HG02973 (cell line): ENCODE results near the gene UTS2R.

Experiments
- ATAC-seq: cut with Tn5 transposase; IDR thresholded peaks from one replicate; pipeline ENCODE4 v1.9.1; 2021; ENCODE audit warnings: moderate library complexity; ENCODE audit not compliant: unreplicated experiment

The UTS2R gene

DNA sequence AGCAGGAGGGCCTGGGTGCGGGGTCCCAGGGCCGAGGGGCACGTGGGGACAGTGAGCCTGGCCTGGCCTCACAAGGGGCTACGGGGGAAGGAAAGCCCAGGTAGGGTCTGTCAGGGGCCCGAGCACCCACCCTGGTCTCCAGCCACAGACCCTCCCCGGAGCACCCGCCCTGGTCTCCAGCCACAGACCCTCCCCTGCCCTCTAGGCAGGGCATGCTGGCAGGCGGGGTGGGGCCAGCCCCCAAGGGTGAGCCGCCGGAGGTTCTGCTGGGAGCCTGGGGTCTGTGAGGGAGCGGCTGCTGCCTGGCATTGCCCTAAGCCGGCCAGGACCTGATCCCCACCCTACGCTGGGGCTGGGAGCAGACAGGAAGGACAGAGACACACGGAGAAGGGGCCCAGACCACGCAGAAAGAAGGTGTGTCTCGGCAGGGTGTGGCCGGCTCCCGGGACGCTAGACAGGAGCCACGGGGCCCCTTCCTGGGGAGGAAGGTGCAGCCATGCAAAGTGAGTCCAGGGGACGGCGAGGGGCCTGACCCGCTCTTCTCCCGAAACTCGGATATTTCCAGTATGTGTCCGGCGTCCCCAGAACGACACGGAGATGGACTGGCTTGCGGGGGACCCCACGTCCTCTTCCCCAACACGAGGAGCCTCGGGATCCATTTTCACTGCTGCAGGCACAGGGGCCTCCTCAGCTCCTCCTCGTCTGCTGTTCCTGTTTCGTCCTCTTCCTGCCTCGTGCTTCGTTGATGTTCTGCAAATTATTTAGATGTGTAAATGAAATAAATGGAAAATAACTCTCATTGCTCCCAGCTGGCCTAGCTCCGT is 15.5 kb downstream of the UTS2R start:
- no peak for ATAC-seq

DNA sequence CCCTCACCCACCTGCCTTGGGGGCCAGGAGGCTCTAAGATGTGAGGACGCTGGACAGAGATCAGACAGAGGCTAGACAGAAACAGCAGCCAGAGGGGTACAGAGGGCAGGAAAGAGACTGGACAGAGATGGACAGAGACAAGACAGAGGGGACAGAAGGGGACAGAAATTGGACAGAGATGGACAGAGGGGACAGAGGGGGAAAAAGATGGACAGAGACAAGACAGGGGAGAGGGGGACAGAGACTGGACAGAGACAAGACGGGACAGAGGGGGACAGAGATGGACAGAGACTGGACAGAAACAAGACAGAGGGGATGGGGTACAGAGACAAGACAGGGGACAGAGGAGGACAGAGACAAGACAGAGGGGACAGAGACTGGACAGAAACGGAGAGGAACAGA is 16.1 kb downstream of the UTS2R start:
- no peak for ATAC-seq

DNA sequence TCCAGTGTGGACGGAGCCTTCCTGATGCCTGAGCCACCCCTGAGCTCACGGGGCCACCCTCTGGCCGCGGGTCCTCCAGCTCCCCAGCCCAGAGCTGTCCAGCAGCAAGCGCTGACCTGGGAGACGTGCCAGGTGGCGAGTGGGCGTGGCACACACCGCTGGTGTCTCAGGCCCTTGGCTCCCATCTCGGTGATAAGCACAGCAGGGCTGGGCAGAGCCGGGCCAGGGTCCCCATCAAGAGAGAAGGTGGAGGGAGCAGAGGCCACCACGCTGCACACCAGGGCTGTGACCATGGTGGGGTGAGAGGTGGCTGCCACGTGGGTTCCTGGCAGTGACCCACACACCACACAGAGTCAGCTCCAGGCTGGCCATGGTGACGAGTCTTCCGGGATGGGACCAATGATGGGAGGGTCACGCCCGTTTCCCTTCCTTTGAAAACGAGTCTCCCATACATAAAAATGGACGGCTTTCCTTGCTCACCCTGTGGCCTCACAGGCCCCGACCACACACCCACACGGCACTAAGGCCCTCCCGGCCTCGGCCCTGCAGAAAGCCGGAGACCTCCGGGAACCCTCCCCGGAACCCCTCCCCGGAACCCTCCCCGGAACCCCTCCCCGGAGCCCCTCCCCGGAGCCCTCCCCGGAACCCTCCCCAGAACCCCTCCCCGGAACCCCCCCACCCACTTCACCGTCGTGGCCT is 16.8 kb downstream of the UTS2R start:
- ATAC-seq: no peak

DNA sequence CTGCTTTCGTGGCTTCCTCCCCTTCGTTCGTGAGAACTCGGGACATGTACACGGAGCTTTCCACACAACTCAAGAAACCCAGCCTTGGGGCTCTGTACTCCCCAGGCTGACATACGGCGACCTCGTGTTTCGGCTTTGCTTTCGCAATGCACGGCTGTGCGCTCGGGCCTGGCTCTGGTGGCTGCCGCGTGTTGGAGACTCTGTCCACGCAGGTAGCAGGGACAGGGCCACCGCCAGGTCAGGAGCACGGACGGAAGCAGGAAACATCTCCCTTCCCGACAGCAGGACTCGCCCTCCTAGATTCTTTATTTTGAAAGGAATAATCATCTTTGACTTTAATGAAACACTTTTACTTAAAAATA is 17.3 kb downstream of the UTS2R start:
- no peak for ATAC-seq

DNA sequence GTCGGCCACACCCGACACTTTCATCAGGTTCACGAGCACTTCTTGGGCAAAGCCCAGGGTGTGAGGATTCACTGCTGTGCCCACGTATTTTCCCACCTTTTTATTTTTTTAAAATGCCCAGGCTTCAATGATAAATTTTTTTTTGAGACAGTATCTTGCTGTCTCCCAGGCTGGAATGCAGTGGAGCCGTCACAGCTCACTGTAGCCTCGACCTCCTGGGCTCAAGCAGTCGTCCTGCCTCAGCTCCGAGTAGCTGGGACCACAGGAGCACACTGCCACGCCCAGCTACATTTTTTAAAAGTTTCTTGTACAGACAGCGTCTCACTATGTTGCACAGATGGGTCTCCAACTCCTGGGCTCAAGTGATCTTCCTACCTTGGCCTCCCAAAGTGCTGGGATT is 17.8 kb downstream of the UTS2R start:
- no peak for ATAC-seq

DNA sequence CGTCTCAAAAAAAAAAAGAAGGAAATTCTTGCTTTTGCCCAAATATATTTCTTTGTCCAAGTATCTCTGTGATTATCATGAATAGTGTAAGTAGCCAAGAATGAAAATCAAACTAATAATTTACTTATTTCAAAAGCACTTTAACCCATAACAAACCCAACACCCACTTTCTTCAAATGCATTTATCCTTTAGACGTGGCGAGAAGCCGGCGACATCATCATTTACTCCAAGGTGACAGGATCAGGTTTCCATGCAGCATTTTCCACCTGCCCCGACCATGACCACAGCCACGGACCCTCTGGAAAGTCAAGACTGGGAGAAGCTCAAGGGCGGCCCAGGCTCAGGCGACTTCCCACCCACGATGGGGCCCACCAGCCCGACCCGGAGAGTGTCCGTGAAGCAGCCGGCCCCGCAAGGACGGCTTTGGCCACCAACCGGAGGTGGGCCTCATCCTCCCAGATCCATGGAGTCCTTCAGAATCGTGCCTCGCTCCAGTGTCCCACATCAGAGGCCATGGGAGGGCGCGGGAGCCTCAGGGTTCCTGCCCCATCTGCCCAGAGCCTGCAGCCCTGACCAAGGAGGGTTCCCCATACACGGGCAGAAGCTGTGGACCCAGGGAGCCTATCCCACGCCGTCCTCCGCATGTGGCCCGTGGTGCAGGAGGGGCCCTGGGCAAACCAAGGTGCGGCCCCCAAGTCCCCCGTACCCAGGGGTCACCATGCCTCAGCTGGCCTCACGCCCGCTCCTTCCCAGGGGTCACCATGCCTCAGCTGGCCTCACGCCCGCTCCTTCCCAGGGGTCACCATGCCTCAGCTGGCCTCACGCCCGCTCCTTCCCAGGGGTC is 18.7 kb downstream of the UTS2R start:
- ATAC-seq: no peak

DNA sequence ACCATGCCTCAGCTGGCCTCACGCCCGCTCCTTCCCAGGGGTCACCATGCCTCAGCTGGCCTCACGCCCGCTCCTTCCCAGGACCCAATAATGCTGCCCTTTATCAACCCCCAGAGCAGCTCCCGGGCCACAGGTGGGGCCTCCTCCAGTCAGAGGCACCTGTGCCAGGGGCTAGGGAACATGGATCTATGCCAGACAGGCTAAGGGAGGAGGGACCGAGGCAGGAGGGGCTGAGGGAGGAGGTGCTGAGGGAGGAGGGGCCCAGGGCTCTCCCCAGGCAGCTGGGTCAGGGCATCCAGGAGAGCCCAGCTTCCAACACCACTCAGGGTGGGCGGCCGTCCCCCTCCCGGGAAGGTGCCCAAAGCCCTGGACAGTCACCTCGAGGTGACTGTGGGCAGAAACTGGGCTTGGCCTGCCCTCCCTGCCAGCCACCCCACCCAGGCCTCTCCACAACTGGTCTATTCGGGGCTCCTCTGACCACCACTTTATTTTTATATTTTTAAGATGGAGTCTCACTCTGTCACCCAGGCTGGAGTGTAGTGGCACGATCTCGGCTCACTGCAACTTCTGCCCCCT is 19.4 kb downstream of the UTS2R start:
- no peak for ATAC-seq

DNA sequence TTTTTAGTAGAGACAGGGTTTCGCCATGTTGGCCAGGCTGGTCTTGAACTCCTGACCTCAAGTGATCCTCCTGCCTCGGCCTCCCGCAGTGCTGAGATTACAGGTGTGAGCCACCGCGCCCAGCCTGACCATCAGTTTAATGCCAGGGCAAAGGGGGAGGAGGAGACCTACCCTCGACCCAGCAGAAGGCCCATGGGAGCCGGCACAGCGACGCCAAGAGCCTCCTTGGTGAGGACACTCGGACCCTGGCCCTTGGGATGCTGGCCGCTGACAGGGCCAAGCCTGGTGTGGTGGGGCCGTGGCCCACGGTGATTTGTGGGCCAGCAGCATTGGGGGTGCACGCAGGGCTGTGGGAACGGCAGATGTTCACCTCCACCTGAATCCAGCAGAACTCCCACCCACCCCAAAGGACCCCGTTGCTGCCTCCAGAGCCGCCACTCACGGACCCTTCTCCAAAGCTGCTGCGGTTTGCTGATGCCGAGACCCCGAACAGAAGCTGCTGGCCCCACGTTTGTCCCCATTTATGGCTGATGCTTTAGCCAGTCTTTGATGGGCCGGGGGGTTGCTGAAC is 20.0 kb downstream of the UTS2R start:
- no peak for ATAC-seq

DNA sequence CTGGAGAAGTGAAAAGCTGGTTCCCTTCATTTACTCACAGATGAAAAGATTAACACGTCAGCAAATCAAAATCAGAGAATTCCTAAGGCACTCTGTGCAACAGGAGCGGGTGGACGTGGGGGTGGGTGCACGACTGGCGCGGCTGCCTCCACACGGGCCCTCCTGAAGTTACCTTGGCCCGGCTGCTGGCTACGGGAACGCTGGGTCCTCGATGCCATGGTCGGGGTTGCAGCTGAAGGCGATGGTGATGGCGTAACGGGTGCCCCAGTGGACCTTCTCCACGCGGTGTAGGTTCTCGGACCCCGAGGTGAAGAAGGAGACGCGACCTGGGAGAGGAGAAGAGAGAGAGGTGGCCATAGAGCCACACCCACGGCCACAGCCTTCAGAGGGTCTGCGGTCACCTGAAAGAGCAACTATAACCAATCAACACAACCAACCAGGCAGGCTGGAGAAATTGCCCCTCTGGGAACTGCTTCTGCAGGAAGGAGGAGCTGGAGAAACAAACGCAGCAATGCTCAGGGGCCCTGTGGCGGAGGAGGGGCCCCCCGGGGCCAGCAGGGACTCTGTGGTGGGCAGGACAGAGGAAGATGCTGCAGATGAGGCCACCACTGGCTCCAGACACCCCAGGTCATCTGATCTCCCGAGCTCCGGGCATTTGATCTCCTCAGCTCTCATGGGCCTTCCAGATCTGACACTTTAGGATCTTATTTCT is 20.8 kb downstream of the UTS2R start:
- no peak for ATAC-seq

DNA sequence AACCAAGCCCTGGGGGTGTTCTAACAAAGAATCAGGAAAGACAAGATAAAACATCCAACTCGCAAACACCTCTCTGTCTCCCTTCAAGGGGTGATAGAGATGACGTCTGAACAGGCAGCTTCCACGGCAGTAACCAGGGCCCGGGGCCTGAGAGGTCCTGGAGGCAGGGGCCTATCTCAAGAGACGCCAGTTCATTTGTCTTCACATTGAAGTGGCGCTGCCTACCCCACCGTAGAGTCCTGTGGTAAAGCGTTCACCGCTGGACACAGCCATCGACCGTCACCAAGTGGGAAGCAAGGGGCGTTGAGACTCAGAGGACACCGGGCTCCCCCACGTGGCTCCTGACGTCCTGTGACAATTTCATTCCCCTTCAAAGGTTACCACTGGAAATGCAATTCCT is 21.4 kb downstream of the UTS2R start:
- no peak for ATAC-seq

DNA sequence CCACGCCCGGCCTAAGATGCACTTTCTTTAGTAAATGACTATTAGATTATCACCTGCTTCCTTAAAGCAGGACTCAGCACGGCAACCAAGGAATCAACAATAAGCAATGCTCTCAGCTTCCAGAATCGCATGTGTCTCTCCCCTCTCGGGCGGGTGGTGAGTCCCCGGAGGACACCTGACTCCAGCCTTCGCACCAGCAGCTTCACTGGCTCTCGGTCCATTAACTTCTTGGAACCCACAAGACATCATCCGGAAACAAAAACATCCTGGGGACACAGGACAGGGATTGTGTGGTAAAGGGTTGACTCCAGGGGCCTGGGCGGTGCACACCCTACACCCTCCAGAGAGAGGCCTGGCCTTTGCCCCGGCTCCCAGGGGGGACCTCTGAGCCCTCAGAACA is 22.7 kb downstream of the UTS2R start:
- ATAC-seq: no peak

DNA sequence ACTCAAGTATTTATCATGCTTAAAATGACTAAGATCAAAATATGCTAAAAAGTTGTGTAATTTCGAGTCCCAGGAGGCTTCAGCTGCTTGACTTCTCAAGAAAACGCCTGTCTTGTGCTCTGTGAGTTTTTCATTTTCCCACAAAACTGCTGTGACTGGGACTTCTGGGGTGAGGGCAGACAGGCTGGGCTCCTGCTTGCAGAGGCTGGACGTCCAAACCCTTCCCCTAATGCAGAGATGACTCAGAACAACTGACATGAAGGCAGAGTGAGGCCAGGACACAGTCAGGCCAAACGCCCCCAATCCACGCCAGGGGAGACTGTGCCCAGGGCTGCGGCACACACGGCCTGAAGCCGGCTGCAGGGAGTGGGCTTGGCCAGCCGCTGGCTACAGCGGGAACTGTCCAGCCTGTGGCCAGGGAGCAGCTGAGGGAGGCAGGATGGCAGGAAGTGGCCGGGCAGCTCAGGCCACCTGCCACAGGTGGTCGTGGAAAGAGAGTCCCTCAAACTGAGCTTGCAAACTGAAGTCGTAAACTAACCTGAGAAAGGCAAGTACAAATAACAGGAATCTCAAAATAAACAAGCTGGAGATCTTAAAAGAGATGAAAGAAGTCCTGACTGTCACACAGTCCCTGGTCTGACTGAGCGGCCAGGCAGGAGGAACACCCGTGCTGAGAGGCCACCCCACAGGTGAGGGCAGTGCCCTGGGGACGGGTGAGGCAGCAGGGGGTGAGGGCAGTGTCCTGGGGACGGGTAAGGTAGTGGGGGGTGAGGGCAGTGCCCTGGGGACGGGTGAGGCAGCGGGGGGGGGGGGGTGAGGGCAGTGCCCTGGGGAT is 25.3 kb downstream of the UTS2R start:
- ATAC-seq: no peak

DNA sequence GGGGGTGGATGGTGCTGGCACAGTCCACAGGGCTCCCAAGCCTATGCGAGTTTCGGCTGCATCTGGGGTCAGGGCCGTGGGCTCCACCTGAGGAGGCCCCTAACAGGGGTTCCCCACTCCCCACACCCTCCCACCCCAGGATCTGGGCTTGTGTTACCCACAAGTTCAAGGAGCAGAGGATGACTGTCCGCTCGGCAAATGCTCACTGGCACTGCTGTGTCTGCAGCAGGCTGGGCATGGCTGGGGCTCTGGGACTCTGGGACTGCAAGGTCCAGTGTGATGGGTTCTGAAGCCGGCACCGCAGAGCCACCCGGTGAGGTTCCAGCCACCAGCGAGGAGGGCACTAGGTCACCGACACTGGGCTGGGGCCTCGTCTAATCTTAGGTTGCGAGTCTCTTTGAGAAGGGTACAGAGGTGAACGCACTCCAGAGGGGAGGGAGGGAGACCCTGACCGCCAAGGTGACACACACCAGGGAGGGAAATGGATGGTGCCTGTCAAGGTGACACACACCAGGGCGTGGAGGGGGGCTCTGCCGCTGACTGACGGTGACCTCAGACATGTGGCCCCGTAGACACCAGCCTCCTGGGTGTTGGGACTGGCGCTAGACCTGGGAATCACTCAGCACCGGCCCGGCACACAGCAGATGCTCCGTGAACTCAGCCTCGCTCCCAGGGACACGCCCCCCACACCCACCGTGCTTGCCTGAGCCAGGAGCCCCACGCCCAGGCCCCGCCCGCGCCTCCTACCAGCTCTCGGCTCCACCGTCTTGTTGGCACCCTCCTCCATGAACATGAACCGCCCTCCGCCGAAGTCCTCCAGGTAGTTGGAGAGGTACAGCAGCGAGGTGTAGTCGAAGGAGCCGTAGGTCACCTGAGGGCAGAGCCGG is 26.1 kb downstream of the UTS2R start:
- no peak for ATAC-seq

DNA sequence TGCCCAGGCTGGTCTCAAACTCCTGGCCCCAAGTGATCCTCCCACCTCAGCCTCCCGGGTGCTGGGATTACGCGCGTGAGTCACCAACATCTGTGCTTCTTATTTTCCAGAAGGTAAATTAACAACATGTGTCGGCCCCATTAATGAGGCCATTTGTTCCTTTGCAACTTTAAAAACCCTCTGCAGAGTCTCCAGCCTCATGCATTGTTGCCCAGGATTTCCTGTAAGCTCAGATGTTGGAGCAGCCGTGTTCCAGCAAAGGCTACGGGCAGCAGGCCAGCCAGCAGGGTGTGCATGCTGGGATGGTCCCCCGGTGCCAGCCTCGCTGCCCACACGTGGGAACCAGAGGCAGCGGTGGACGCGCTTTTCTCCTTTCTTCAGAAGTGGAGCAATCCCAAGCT is 27.5 kb downstream of the UTS2R start:
- no peak for ATAC-seq

DNA sequence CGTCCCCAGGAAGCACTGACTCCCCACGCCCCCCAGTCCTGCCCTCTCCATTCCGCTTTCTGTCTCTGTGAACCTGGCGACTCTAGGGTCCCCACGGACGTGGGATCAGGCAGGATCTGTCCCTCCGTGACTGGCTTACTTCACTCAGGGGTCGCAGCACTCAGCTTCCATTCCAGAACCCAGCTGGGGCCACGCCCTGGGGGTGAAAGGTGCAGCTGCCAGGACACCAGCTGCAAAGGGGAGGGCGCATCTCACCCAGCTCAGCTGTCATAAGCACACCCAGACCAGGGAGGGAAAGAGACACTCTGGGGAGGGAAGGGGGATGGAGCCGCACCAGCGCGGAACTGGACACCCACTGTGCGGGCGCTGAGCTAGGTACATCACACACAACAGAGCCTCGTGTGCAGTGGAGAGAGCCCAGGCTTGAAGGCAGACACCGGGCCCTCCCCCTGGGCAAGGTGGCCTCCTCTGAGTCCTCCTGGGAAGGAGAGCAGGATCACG is 28.1 kb downstream of the UTS2R start:
- ATAC-seq: no peak

DNA sequence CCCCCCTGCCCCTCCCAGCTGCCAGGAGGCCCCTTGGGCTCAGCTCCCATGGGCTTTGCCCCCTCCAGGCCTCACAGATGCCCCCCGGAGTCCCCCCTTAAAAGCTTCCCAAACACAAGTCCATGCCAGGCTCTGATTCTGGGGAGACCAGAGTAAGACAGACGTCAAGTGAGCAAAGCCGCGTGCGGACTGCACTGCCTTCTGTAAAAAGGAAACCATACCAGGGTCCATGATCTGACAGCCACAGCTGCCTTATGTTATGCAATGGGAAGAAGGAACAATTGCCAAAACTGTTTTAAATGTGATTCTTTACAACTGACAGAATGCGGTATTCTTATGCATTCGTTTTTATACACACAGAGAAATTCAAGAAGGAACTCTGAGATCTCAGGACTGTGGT is 28.6 kb downstream of the UTS2R start:
- no peak for ATAC-seq

DNA sequence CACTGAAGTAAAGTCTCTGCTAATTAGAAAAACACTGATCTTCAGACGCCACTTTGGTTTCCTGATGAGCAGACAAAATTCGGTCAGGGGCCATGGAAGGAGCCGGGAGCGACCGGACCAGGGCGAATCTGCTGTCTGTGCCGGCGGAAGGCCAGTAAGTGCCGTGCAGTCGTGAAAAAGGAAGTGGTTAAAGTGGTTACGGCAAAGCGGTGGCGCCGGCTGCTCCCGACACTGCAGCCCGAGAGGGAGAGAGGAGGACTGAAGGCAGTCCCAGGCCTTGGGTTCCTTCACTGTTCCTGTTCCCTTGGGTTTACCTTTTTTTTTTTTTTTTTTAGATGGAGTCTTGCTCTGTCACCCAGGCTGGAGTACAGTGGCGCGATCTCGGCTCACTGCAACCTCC is 29.3 kb downstream of the UTS2R start:
- ATAC-seq: no peak

DNA sequence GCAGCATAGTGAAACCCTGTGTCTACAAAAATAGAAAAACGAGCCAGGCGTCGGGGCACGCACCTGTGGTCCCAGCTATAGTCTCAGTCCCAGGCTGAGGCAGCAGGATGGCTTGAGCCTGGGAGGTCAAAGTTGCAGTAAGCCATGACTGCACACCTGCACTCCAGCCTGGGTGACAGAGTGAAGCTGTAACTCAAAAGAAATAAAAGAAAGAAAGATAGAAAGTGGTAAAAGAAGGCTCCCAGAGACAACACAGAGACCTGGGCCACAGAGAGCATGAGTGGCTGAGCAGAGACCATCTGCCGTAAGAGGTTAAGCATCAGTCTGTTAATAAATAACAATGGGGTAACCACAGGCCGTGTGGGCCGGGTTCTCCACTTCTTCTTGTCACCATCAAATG is 31.3 kb downstream of the UTS2R start:
- no peak for ATAC-seq
